NCI-H345 treated with DMSO at 0.1 percent for 48 hours (cell line): ENCODE data around the gene SPATA6L.
A peak's percentile ranks its signal among the peaks of the same experiment; 100 is the strongest.

Source experiments
- DNase-seq: peaks from one replicate; lab custom pipeline; 2025; ENCODE audit not compliant: unreplicated experiment; lab: John Stamatoyannopoulos, UW

Gene SPATA6L

DNA sequence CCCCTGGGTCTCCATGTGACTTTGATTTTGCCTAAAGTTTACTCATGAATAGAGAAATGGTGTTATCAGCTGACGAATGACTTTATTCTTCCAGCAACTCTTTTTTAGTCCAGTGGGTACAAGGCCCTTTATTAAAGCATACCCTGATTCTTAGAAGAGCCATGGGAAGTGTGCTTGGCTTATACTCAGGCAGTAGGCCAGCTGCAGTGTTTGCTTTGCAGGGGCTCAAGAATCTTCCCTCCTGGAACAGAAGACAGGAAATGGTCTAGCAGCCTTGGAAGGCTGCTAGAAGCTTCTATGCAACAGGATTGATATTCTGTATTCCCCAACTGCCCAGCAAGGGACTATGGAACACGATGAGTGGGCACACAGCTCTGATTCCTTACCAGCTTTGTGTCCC is 77.6 kb downstream of the SPATA6L start:
- no peak for DNase-seq

GRCh38 chr9:4585135-4585534 is 81.1 kb downstream of the SPATA6L start:
- DNase-seq = no peak

GRCh38 chr9:4584636-4585035 is 81.6 kb downstream of the SPATA6L start:
- DNase-seq = no peak

GRCh38 chr9:4583001-4583400 is 83.3 kb downstream of the SPATA6L start:
- DNase-seq = no peak

DNA sequence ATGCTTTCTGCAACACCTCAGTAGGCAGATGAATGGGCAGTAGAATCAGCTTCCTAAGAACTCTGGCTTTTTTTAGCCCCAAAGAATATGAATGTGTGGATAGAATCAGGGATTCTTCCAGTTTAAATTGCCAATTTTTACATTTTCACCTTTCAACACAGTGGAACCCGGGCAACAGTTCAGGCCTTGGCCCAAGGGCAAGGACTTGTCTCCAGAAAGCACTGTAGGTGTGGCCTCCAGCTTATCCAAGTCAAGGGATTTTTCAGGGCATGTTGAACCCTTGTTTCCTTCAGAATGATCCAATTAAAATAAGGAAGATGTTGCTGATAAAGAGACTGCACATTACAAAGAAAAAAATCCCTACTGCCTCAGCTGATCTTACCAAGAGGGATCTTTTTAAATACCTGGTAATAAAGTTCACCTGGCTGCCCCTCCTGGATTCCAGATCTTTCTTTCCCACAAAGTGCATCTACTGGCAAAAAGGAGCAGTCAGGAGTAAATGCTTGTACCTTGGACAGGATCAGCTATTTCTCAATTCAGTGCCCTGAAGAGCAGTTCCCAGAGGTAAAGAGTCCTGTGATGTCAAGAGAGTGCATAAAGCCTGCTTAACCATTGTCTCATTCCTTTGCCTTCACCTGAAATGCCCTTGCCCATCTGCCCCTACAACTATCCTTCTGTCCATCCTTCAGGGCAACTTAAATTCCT is 84.3 kb downstream of the SPATA6L start:
- DNase-seq = no peak

DNA sequence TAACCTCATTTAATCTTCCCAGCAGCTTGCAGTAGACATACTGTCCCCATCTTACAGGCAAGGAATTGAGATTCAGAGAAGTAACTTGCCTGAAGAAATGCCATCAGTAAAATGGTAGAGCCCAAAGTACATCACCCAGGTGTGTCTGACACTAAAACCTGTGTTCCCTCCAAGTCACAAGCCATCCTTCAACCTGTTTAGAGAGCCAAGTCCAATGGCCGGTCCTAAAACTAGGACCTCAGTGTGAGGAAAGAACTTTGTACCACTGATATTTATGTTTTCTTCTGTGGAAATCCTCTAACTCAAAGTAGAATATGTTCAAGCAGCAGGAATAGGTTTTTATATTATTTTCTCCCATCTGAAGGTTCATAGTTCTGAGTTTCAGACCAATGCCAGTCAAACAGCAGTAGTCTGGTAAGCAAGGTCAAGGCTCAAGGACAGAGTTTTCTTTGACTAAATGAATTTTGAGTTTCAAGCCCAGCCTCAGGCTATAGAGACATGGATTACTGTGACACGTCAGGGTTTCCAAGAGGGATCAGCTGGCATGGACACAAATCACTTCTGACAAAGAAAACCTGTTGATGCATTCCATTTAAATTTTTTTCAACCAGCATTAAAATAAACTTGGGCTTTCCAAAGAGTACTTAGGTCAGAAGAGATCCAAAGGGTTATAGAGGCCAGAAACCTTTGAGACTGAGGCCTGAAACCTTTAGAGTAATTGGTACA is 85.1 kb downstream of the SPATA6L start:
- DNase-seq = no peak

DNA sequence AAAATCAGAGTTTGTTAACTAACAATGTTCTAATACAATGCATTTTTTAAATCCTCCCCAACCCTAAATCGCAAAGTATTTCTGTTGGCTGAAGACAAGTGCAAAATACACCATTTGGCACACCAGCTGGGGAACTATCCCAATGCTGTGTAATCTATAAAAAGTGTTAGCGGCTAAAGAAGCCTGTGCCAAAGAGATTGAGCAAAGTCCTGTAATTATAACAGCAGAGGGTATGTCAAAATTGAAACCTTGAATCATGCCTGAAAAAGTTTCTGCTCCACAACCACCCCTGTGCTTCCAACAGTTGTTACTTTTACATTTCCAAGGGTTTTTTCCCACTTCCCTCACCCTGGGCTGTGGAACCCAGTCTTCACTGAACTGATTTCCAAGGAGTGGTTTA is 87.3 kb downstream of the SPATA6L start:
- no peak for DNase-seq

GRCh38 chr9:4576448-4576847 is 89.8 kb downstream of the SPATA6L start:
- DNase-seq = no peak

- DNase-seq = no peak
Observed at GRCh38 chr9:4575997-4576396, 90.3 kb downstream of the SPATA6L start.

- no peak for DNase-seq
Observed at GRCh38 chr9:4574657-4575243, 91.5 kb downstream of the SPATA6L start.

DNA sequence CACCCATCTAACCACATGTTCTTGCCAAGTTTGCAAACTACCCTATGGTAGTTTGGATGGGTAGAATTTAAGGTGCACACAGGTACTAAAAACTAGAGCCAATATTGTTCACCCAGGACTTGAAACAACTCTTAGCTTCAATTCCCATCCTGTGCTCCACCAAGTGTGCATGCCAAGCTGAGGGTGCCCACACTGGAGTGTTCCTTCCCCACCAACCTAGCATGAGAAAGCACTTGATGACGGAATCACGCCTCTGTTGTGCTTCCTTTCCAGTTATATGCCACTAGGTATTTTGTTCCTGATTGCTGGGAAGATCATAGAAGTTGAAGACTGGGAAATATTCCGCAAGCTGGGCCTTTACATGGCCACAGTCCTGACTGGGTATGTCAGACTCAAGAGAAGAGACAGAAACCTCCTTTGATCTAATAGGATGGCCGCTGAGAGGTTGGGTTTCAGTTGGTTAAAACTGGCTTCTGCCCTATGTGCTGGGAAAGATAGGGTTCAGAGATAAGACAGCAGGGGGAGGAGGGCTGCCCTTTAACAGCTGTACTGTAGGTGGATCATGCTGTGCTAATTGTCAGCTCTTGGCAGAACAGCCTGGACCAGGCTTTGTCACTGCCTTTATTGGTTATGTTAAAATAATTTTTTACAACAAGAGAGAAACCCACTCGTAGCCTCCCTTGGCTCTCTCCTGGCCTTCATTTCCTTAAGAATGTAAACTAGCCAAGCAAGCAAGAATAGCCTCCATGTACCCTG is 92.5 kb downstream of the SPATA6L start:
- peak; percentile 14 for DNase-seq

GRCh38 chr9:4573176-4573575 is 93.1 kb downstream of the SPATA6L start:
- DNase-seq = no peak

DNA sequence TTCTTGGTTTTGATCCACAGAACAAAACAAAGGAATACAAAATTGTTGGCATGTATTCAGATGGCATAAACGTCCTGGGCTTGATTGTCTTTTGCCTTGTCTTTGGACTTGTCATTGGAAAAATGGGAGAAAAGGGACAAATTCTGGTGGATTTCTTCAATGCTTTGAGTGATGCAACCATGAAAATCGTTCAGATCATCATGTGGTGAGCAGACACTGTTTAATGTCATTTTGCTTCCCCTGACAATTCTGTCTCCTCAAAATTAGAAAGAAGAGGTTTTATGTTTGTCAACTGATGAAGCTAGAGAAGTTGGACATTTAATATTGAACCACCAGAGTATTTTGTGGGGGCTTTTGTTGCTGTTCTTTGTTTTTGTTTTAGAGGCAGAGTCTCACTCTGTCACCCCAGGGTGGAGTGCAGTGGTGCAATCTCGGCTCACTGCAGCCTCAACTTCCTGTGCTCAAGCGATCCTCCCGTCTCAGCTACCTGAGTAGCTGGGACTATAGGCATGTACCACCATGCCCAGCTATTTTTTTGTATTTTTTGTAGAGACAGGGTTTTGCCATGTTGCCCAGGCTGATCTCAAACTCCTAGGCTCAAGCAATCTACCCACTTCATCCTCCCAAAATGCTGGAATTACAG is 94.0 kb downstream of the SPATA6L start:
- DNase-seq = no peak

GRCh38 chr9:4569101-4569500 is 97.2 kb downstream of the SPATA6L start:
- no peak for DNase-seq

DNA sequence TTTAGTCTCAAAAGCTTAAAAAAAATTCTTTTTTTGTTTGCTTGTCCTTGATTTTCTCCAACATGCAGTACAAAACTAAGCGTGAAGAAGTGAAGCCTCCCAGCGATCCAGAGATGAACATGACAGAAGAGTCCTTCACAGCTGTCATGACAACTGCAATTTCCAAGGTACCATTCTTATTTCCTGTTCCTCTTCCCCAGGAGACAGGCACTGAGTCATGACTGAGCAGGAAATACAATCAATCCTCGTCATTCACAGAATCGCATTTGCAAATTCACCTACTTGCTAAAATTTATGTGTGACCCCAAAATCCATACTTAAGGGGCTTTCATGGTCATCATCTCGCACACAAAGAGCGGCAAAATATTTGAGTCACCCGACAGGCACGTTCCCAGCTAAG is 98.7 kb downstream of the SPATA6L start:
- DNase-seq = no peak

DNA sequence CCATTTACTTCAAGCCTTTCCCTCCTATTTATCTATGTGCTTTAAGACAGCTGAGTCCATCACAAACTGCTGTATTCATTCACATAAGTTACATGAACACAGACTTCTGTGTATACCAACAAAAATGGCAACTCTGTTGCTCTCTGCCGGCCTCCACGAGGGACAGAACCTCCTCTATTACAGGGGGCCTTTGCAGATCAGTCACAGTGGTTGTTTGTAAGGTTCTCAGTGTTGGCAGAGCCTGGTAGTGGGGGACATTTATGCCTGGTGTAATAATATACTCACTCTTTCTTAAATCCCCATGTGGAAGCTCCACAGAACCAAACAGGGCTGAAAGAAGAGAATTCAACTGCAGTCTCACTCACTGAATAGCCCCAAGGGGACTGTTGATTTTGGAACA is 99.5 kb downstream of the SPATA6L start:
- no peak for DNase-seq

DNA sequence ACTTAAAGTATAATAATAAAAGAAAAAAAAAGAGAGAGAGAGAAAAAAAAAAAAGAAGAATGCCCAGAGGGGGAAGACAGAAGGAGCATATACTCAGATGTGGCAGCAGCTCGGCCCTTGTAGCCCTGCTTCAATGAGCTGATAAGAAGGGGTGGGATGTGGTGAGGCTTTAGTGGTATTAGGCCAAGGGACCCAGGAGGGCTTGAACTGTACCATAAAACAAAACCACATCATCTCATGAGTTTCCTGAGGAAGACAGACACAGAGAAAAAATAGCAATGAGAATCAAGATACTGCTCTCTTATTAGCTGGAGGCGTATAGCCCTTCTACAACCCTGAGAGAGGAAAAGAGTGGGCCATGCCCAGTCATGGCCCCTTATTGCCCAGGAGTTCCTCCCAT is 103.2 kb downstream of the SPATA6L start:
- DNase-seq = no peak

- no peak for DNase-seq
Observed at GRCh38 chr9:4559261-4560182, 106.8 kb downstream of the SPATA6L start.

DNA sequence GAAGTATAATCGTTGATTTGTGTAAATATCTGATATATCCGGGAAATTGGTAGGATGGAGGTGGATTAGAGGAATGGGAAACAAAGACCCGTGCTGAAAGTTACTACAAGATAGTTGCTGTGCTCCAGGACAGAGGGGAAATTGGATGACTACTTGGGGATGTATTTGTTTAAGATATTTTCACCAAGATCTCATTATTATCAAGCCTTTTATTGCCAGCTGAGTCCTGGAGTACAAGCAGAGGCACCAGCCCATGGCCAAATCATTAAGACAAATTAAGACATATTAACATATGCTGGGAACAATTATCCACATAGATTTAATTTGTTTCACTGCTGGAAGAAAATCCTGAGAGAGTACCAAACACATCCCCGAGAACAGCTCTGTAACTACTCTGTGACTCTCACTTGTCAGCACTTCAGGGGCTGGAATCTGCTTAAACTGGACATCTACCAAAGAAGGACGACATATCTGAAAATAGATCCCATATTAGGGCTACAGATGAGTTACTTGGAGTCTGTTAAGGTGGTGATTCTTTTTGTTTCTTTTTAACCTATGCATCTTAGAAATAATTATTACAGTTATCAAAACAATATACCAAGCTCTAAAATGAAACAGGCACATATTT is 107.8 kb downstream of the SPATA6L start:
- DNase-seq = no peak

GRCh38 chr9:4555236-4555635 is 111.0 kb downstream of the SPATA6L start:
- DNase-seq = peak; percentile 82
